Measurements from ENCODE around the gene IRS4.

IRS4 gene

DNA sequence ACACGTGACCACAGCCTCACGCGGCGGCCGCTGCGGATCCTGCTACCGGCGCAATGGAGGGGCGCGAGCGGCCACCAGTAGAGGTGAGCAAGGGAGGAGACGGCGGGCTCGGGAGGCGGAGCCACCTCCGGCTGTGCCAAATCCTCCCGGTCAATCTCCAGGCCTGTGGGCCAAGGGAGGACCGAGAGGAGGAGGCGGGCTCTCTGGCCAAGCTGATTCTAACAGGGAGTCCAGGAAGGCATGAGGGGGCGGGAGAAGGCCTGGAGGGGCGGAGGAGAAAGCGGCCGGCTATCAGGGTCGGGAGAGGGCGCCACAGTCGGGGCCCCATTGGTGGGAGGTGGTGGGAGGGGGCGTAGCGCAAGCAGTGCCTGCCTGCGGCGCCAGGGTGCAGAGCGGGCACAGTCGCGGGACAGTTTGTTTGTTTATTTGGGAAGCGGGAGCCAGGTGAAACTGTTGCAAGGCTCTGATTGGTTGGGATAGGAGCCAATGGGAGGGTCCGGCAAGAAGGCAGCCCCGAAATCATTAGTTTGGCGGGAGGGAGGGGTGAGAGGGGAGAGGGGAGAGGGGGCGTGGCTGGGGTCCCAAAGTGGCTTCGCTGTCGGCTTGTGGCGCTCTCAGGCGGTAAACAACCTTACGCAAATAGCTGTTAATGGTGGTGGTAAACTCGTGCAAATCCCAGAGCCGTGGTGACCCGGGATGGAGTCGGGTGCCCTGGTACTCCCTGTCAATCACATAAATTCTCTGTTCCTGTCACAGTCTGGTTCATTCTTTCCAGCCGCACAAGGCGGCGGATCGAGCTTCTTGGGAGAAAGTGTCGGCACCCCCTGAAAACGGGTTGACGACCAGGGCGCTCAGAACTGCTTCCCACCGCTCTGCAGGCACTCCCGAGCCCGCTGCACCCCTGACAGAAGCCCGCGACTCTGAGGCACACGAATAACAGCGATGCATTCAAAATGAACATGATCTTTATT lies at the start of gene IRS4:
Gene IRS4 (minus strand): TSS at position 55 of the 971 bp plus-strand sequence.
- DNase-seq, result no peak

DNA sequence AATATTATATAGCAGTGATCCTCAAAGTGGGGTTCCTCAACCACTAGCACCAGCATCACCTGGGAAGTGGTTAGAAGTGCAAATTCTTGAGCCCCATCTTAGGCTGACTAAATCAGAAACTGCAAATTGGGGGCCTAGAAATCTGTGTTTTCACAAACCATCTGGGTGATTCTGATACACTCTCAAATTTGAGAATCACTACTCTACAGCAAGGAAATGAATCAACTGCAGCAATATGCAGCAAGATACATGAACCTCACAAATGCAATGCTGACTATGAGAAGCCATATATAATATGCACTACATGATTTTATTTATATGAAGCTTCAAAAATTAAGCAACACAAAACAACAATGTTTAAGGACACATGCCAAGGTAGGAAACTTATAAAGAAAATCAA lies 36.2 kb upstream of the IRS4 start:
- DNase-seq, result no peak

DNA sequence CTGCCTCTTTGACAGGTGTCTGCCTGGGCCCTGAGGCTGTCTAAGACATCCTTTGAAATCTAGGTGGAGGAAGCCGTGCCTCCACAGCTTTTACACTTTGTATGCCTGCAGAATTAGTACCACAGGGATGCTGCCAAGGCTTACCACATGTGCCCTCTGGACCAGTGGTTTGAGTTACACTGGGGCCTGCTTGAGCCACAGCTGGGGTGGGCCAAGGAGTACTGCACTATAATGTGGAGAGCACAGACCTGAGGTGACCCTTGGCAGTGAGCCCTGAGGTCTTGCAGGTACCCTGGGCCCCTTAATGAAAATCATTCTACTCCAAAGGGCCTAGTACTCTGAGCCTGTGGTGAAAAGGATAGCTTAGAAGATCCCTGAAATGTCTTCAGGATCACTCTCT lies 27.2 kb upstream of the IRS4 start:
- no peak for DNase-seq

DNA sequence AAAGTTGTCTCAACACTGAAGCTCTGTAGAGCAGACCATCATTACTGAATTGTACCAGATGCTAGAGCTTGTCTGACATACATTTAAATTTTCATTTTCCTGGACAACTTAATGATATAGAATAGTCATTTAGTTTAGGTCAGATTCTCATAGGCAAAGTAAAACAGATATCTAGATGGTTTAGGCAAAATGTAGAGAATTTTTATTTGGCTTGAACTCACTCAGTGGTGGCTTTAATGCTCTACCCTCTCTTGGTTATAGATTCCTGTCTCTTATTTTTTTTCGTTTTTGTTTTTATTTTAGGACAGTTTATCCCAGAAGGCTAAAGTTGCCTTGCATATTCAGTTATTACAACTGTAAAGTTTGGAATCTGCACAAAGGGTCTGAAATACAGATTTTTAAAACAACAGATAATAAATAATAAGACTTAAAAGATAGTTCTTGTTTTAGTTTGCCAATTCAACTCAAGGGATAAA lies 4.0 kb upstream of the IRS4 start:
- DNase-seq, result no peak

DNA sequence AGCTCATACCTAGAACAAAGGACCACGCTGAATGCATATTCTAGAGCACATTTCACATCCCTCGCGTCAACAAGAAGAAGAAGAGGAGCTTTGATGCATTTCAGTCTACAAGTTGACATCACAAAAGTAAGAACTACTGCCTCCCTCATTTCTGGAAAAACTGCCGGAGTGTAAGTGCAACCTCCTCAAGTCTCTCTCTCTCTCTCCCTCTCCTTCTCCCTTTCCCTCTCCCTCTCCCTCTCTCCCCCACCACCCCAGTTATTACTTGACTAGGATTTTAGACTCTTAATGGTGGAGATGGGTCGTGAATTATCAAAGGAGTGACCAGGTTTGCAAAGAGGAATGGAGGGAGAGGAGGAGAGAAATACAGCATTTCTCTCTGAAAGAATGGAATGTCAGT lies 1.4 kb upstream of the IRS4 start:
- no peak for DNase-seq

DNA sequence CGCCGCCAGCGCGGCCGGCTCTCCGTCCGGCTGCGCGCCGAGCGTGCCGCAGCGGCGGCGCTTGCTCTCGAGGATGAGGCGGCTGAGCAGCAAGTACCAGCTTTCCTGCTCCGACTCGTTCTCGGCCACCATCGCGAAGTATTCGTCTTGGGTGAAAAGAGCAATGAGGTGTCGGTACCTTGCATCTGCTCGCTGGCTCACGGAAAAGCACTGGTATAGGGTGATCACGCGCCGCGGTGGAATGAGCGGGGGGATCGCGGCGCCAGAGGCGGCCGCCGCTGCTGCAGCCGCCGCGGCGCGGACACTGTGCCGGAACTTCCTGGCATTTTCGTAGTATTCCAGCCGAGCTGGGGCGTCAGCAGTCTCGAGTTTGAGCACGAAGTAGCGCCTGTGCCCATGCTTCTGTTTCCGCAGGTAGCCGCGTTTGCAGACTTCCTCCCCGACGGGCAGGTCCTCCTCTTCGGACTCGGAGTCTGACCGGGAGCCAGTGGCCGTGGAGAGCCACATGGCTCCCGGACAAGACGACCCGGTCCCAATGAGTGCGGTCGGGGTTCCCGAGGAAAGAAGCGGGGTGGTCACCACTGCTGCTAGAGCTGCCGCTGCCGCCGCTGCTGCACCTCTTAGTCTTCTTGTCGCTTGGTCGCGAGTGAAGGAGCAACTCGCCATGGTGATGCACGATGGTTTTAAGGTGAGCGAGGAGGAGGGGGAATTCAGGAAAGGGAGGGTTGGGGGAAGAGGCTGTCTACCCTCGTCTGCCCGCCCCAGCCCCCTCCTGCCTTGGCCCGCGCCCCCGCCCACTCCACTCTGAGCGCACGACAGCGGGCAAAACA lies 469 bp downstream of the IRS4 start:
- peak; percentile 2 for DNase-seq

DNA sequence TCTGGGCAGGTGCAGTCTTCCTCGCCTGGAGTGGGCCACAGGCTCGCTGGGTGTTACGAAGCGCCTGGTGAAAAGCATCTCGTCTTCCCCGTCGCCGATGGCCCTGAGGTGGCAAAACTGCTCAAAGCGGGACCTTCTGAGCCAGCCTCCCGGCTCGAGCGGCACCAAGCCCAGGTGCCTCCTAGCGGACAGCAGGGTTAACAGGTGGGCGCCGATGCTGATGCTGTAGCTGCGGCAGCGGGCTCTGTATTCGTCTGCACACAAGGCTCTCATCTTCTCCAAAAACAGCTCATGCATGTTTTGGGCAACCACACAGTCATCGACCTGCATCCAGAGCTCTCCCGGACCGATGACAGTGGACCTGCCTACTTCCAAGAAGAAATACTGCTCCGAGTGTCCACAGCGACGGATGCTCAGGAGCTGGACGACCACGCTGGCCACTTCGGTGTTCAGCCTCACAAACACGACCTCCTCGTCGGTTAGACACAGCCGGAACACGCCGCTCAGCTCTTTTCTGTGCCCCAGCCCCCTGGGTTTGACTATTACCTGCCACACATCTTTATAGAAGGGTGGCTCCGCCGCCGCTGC lies 1.2 kb downstream of the IRS4 start:
- DNase-seq, result no peak

DNA sequence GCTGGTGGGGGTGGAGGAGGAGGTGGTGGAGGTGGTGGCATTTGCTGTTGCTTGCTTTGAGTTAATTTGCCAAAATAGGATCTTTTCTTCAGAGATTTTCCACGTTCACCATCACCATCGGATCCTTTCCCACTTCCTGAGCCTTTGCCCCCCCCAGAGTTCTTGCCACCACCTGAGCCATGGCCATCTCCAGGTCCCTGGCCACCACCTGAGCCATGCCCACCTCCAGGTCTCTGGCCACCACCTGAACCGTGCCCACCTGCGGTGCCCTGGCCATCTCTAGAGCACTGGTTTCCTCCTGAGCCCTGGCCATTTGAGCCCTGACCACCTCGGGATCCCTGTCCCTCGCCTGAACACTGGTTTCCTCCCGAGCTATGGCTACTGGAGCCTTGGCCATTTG lies 1.9 kb downstream of the IRS4 start:
- no peak for DNase-seq

DNA sequence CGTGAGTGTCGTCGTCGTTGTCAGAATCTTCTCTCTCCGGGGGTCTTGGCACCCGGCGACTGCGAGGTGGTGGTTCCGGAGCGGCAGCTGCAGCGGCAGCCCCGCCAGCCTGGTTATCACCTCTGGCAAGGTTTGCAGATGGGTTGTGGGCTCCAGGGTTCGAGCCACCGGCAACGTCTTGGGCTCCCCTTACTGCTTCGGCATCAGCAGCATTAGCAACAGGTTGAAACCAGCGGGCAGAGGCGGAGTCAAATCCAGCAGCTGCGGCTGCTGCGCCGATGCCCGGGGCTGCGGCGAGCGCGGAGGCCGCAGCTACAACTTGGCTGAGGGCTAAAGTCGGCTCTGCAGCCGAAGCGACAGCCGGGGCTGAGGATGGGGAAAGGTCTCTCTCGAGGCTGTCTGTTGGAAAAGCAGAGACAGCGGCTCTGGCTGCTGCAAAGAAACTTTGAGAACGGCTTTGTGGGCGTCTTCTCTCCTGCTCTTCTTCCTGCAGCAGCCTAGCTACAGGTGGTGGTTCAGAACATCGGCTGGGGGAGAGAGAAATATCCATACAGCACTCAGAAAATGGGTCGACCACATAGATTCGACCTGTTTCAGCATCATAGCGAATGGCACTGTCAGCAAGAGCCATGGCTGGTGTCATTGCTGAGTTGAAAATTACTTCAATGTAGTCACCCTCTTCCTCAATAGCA lies 3.6 kb downstream of the IRS4 start:
- DNase-seq, result no peak

DNA sequence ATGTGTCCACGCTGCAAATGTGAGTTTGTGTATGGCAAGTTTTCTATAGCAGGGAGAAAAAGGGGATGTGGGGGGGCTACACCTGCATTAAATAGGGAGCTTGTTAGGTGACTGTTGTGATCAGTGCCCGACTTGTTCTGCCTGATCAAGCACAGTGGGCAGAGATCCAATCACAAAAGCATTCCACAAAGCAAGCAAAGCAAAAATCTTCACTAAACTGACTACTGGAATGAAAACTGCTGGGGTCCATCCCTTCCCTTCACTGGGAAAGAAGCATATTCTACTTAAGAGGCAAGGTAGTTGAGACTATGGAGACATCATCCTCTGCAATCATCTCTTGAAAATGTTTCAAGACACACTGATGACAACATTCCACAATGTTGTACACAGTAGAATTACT lies 5.2 kb downstream of the IRS4 start:
- DNase-seq, result no peak

DNA sequence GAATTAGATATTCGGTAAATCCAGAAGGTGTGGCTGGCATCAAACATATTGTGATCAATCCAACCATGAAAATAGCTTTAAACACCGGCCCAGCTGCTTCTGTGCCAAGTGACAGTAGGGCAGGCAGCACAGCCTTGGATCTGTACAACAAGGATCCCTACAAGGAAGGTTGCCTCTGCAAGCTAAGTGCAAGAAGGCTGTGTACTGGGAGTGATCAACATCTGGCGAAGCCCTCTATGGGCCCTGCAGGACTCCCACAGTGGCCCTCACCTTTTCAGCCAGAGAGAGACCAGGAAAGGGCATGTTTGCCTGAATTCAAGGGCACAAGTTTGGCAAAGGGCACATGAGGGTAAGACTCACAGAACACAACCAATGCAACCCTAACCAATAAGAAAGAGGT lies 9.6 kb downstream of the IRS4 start:
- DNase-seq, result no peak

DNA sequence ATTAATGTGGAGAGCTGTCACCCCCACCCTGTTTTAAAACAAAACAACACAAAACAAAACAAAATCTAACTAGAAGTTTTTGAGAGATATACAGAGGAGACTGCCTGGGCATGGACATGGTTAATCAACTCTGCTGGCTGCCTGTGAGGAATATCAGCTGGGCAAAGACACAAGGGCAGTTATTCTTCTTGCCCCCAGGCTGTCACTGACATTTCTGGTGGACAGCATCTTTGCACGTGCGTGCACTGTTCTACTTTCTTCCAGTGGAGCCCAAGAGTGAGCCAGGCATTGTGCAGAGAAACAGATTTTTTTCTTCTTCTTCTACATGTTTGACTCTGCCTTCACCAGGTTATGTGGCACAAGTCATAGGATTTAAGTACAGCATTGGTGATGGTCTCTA lies 13.8 kb downstream of the IRS4 start:
- no peak for DNase-seq

DNA sequence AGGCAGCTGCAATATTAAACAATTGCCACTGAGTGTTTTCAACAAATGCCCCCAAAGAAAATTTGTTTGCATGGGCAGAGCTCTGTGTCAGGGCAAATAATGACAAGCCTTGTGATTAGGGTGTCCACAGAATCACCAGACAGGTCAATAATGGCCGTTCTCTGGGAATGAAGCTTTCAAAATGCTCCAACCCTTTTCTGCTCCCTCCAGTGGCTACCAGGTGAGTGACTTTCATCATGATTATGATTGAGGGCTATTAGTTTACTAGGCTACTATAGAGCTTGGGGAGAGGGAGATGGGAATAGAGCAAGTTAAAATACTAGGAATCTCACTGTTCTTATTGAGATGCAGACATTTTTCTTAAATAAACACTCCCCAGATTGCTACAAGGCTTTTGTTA lies 23.5 kb downstream of the IRS4 start:
- DNase-seq, result no peak

DNA sequence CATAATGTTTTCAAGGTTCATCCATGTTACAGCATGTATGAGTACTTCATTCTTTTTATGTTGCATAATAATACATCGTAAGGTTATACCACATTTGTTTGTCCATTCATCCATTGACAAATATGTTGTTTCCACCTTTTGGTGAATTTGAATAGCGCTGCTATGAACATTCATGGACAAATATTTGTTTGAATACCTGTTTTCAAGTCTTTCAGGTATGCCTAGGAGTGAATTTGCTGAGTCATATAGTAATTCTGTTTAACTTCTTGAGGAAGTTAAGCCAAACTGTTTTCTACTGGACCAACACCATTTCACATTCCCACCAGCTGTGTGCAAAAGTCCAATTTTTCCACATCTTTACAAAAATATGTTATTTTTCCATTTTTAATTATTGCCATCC lies 31.5 kb downstream of the IRS4 start:
- DNase-seq, result no peak

DNA sequence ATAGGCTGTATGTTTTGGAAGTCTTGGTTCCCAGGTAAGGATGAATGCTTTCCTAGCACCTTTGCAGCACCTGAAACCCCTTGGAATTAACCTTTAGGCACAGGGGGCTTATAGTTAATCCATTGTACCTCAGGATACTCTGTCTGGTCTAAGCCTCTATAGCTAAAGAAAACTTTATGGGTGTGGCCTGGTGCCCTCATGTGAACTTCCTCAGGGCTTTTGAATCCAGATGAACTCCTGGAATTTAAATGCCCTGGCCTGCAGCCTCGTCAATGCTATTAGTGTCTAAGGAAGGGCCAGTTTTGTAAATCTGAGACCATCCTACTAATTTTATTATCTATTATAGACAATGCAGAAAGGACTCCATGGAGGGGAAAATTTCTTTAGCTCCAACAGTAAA lies 33.8 kb downstream of the IRS4 start:
- no peak for DNase-seq

DNA sequence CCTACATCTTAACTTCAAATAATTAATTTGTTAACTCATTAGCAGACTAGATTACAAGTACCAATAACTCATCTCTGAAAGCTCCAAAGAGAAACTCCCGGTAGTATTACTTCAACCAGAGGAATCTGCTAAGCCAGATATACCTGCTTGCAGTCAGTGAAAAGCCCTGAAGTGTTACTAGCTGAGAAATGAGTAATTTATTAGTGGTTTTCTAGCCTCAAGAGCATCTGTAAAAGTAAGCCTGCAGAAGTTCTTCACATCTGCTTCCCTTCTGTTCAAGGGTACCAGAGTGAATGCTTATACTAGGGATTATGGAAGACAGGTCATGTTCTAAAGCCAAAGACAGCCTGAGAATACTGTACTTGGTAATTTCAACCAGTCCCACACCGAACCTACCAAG lies 34.7 kb downstream of the IRS4 start:
- no peak for DNase-seq

DNA sequence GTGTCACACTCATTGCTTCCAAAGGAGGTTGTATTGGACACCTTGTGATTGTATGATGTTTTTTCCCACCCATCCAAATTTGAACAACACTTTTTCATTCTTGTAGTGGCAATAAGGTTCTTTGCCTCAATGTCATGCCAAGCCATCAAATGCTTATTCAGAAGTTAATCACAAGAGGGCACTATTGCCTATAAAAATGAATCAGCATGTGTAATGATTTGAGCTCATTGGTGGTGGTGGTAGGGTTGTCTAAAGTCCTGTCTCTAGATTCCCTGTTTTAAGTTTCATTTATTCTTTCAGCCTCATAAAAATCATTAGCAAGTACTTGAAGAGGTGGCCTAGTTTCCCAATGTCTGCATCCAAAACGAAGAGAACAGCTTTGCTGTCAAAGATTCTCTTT lies 37.0 kb downstream of the IRS4 start:
- peak; percentile 28 for DNase-seq

DNA sequence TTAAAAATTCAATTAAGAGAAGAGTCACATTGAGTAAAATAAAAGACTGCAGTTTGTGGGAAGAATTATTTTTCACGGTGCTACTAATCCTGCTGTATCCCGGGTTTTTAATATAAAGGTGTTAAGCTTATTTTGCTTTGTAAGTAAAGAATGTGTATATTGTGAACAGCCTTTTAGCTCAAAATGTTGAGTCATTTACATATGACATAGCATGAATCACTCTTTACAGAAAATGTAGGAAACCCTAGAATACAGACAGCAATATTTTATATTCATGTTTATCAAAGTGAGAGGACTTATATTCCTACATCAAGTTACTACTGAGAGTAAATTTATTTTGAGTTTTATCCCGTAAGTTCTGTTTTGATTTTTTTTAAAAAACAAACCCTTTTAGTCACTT lies 39.7 kb downstream of the IRS4 start:
- peak; percentile 13 for DNase-seq

Data from fibroblast of skin of right biceps (primary cell).